ENCODE results near the gene MBLAC2.
A peak's percentile ranks its signal among the peaks of the same experiment; 100 is the strongest.

The MBLAC2 gene

GRCh38 chr5:90461288-90461687, 13.3 kb downstream of the MBLAC2 start:
- DNase-seq (ENCODE audit: low spot score), result no peak

GRCh38 chr5:90446961-90447360, 27.6 kb downstream of the MBLAC2 start:
- DNase-seq (ENCODE audit: low spot score), result no peak

GRCh38 chr5:90440644-90441043, 33.9 kb downstream of the MBLAC2 start:
- no peak for DNase-seq (ENCODE audit: low spot score)

- DNase-seq (ENCODE audit: low spot score), result no peak
Observed at GRCh38 chr5:90438100-90438499, 36.5 kb downstream of the MBLAC2 start.

- no peak for DNase-seq (ENCODE audit: low spot score)
Observed at GRCh38 chr5:90437663-90438062, 36.9 kb downstream of the MBLAC2 start.

- peak; percentile 39 for DNase-seq (ENCODE audit: low spot score)
Observed at GRCh38 chr5:90434116-90434714, 40.4 kb downstream of the MBLAC2 start.

- DNase-seq (ENCODE audit: low spot score), result no peak
Observed at GRCh38 chr5:90424245-90424644, 50.3 kb downstream of the MBLAC2 start.

GRCh38 chr5:90421136-90421535, 53.4 kb downstream of the MBLAC2 start:
- peak; percentile 17 for DNase-seq (ENCODE audit: low spot score)

GRCh38 chr5:90418214-90418613, 56.4 kb downstream of the MBLAC2 start:
- DNase-seq (ENCODE audit: low spot score), result no peak

- no peak for DNase-seq (ENCODE audit: low spot score)
Observed at GRCh38 chr5:90410178-90410762, 64.3 kb downstream of the MBLAC2 start.

- DNase-seq (ENCODE audit: low spot score), result peak; percentile 95
Observed at GRCh38 chr5:90409318-90410177, 65.0 kb downstream of the MBLAC2 start, which contains the start of gene CETN3. CETN3 (minus strand) TSS chr5:90409756; CDS start chr5:90409661, 95 bp downstream.

- DNase-seq (ENCODE audit: low spot score), result peak; percentile 20
Observed at GRCh38 chr5:90408571-90409317, 65.8 kb downstream of the MBLAC2 start.

Data from kidney tubule cell (primary cell).